Right lobe of liver (tissue), 4 donors: Measurements from ENCODE around the gene SPTSSA.

Experiments
- CTCF ChIP-seq, 4 donors: fragments of 200-600 bp in 3 of 4; fragments of 450-650 bp in 1 of 4; IDR thresholded peaks; one replicate each; pipeline versions ENCODE4 v1.5.1 to v1.8.0; 2016 to 2022; ENCODE audit warnings: antibody characterized with exemption in 4 of 4, mild to moderate bottlenecking in 2 of 4
- POLR2A ChIP-seq: fragments of 450-650 bp; IDR thresholded peaks from one replicate; pipeline ENCODE4 v1.6.1; 2017; ENCODE audit warnings: antibody characterized with exemption, mild to moderate bottlenecking
- donor health status: DM: no; HTN: no; CAD: no.
- donor health status: DM: no; HTN: no; CAD: no.
- donor health status: DM: no; HTN: yes; CAD: no.

- TF ChIP-seq CTCF (IDR thresholded peaks at IDR 0.05) (no peak), POLR2A (no peak)
Measured at GRCh38 chr14:34433957-34434356, 28.1 kb downstream of the SPTSSA start.
